Ovary (tissue), 3 donors: ENCODE measurements around the gene KLHL24.

ENCODE experiments used
- POLR2A ChIP-seq: fragments of 450-650 bp; IDR thresholded peaks from one replicate; pipeline ENCODE4 v1.6.1; 2017; ENCODE audit warnings: antibody characterized with exemption, mild to moderate bottlenecking, moderate library complexity
- TF ChIP-seq, protein P1 (sequence below), 3 donors: fragments of 450-650 bp in 2 of 3; fragments of 200-600 bp in 1 of 3; IDR thresholded peaks; one replicate each; pipeline versions ENCODE4 v1.5.1 to v1.8.0; 2016 to 2022; ENCODE audit warnings: antibody characterized with exemption in 3 of 3, mild to moderate bottlenecking in 1 of 3
- donor health status: DM: no; HTN: no; CAD: no.

GRCh38 chr3:183619624-183620251, 15.7 kb upstream of the KLHL24 start:
- TF ChIP-seq, protein P1, sequence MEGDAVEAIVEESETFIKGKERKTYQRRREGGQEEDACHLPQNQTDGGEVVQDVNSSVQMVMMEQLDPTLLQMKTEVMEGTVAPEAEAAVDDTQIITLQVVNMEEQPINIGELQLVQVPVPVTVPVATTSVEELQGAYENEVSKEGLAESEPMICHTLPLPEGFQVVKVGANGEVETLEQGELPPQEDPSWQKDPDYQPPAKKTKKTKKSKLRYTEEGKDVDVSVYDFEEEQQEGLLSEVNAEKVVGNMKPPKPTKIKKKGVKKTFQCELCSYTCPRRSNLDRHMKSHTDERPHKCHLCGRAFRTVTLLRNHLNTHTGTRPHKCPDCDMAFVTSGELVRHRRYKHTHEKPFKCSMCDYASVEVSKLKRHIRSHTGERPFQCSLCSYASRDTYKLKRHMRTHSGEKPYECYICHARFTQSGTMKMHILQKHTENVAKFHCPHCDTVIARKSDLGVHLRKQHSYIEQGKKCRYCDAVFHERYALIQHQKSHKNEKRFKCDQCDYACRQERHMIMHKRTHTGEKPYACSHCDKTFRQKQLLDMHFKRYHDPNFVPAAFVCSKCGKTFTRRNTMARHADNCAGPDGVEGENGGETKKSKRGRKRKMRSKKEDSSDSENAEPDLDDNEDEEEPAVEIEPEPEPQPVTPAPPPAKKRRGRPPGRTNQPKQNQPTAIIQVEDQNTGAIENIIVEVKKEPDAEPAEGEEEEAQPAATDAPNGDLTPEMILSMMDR (IDR thresholded peaks at IDR 0.05): no peak
- no peak for TF ChIP-seq POLR2A
